ENCODE results near the gene TMEM47. TPM values are rescaled to one million over a fixed set of nuclear protein-coding genes. Genes with fewer than 3 reads are reported as not detected.

Gene TMEM47
- total RNA-seq, 2 donors from 2014 or later, result 12.6 to 13.6 TPM

- no CpG with 5 or more reads among the region's 2 CpGs for WGBS, 2 experiments (ENCODE audit: insufficient coverage in 1 of 2, insufficient read length in 1 of 2)
- peak; percentile 81 for TF ChIP-seq CTCF (conservative IDR thresholded peaks at IDR 0.05)
Observed at GRCh38 chrX:34578237-34578636, 78.8 kb downstream of the TMEM47 start.

More at GRCh38 chrX:34578237-34578636, 78.8 kb downstream of the TMEM47 start:
- Histone ChIP-seq H3K9ac (ENCODE audit: extremely low read depth, low read length, poor library complexity, severe bottlenecking) (no peak overlapping the region), H3K27ac (ENCODE audit: low read depth, low read length) (no peak overlapping the region), H3K36me3 (ENCODE audit: control insufficient read depth, insufficient read depth, low read length) (no peaks in the 10 kb centered on the region), H3K4me3 (ENCODE audit: low read length) (no peak overlapping the region), H3K9me3 (ENCODE audit: control insufficient read depth, low read length) (peaks cover 6% of the 10 kb centered on the region), H3K27me3 (ENCODE audit: control insufficient read depth, insufficient read depth, low read length, poor library complexity, severe bottlenecking) (no peaks in the 10 kb centered on the region), H3K4me1 (ENCODE audit: control insufficient read depth, insufficient read depth, low read length) (no peaks in the 10 kb centered on the region)
- Mint-ChIP-seq H3K27ac (no peak overlapping the region), H3K27me3 (ENCODE audit: insufficient read depth) (no peaks in the 10 kb centered on the region), H3K4me1 (peaks cover 8% of the 10 kb centered on the region), H3K9me3 (no peaks in the 10 kb centered on the region), H3K4me3 (no peak overlapping the region), H3K36me3 (ENCODE audit: low read depth) (no peaks in the 10 kb centered on the region)
- DNase-seq, result no peak
